ENCODE data around the gene FAT1.

FAT1 gene

GRCh38 chr4:186717556-186717955, 6.1 kb downstream of the FAT1 start:
- Histone ChIP-seq H3K4me3 (ENCODE audit: severe bottlenecking) (no peak overlapping the region), H3K9me3 (ENCODE audit: severe bottlenecking) (no peaks in the 10 kb centered on the region), H3K27me3 (ENCODE audit: insufficient read depth, poor library complexity, severe bottlenecking) (no peaks in the 10 kb centered on the region), H3K27ac (ENCODE audit: poor library complexity, severe bottlenecking) (peak overlapping the region; percentile 53), H3K36me3 (ENCODE audit: low read depth) (peaks cover 18% of the 10 kb centered on the region), H3K4me1 (ENCODE audit: insufficient read depth, poor library complexity, severe bottlenecking) (peaks cover 23% of the 10 kb centered on the region)
- ATAC-seq (ENCODE audit: low read depth) (peak; percentile 89), DNase-seq (ENCODE audit: low spot score) (no peak)
- no peak for TF ChIP-seq CTCF (IDR thresholded peaks at IDR 0.05; ENCODE audit: poor library complexity, severe bottlenecking)

- Histone ChIP-seq H3K4me1 (ENCODE audit: insufficient read depth, poor library complexity, severe bottlenecking) (peaks cover 14% of the 10 kb centered on the region), H3K4me3 (ENCODE audit: severe bottlenecking) (no peak overlapping the region), H3K27me3 (ENCODE audit: insufficient read depth, poor library complexity, severe bottlenecking) (no peaks in the 10 kb centered on the region), H3K9me3 (ENCODE audit: severe bottlenecking) (no peaks in the 10 kb centered on the region), H3K36me3 (ENCODE audit: low read depth) (peaks cover 31% of the 10 kb centered on the region), H3K27ac (ENCODE audit: poor library complexity, severe bottlenecking) (no peak overlapping the region)
- no peak for TF ChIP-seq CTCF (IDR thresholded peaks at IDR 0.05; ENCODE audit: poor library complexity, severe bottlenecking)
- no peak for ATAC-seq (ENCODE audit: low read depth)
- no peak for DNase-seq (ENCODE audit: low spot score)
These were observed 8.6 kb downstream of the FAT1 start for GRCh38 chr4:186715077-186715476.

GRCh38 chr4:186714006-186714675, 9.5 kb downstream of the FAT1 start:
- no peak for ATAC-seq (ENCODE audit: low read depth)
- no peak overlapping the region for H3K27ac ChIP-seq (ENCODE audit: poor library complexity, severe bottlenecking)
- H3K4me1 ChIP-seq (ENCODE audit: insufficient read depth, poor library complexity, severe bottlenecking): peaks cover 14% of the 10 kb centered on the region
- H3K36me3 ChIP-seq (ENCODE audit: low read depth): peaks cover 41% of the 10 kb centered on the region
- H3K4me3 ChIP-seq (ENCODE audit: severe bottlenecking): no peak overlapping the region
- no peak for DNase-seq (ENCODE audit: low spot score)
- TF ChIP-seq CTCF (IDR thresholded peaks at IDR 0.05; ENCODE audit: poor library complexity, severe bottlenecking): no peak
- H3K9me3 ChIP-seq (ENCODE audit: severe bottlenecking): no peaks in the 10 kb centered on the region
- H3K27me3 ChIP-seq (ENCODE audit: insufficient read depth, poor library complexity, severe bottlenecking): no peaks in the 10 kb centered on the region

GRCh38 chr4:186712690-186713089, 11.0 kb downstream of the FAT1 start:
- Histone ChIP-seq H3K27me3 (ENCODE audit: insufficient read depth, poor library complexity, severe bottlenecking) (no peaks in the 10 kb centered on the region), H3K36me3 (ENCODE audit: low read depth) (peaks cover 55% of the 10 kb centered on the region), H3K4me3 (ENCODE audit: severe bottlenecking) (no peak overlapping the region), H3K4me1 (ENCODE audit: insufficient read depth, poor library complexity, severe bottlenecking) (peaks cover 8% of the 10 kb centered on the region), H3K9me3 (ENCODE audit: severe bottlenecking) (no peaks in the 10 kb centered on the region), H3K27ac (ENCODE audit: poor library complexity, severe bottlenecking) (no peak overlapping the region)
- TF ChIP-seq CTCF (IDR thresholded peaks at IDR 0.05; ENCODE audit: poor library complexity, severe bottlenecking): no peak
- ATAC-seq (ENCODE audit: low read depth) (peak; percentile 15; the same call in 1 of the 3 replicates), DNase-seq (ENCODE audit: low spot score) (no peak)

- ATAC-seq (ENCODE audit: low read depth): no peak; the same call in 2 of the 3 replicates
- peaks cover 66% of the 10 kb centered on the region for H3K36me3 ChIP-seq (ENCODE audit: low read depth)
These were observed 13.0 kb downstream of the FAT1 start for GRCh38 chr4:186710521-186711119.

More at GRCh38 chr4:186710521-186711119, 13.0 kb downstream of the FAT1 start:
- no peak for TF ChIP-seq CTCF (IDR thresholded peaks at IDR 0.05; ENCODE audit: poor library complexity, severe bottlenecking)
- H3K27me3 ChIP-seq (ENCODE audit: insufficient read depth, poor library complexity, severe bottlenecking): no peaks in the 10 kb centered on the region
- no peak overlapping the region for H3K27ac ChIP-seq (ENCODE audit: poor library complexity, severe bottlenecking)
- H3K4me1 ChIP-seq (ENCODE audit: insufficient read depth, poor library complexity, severe bottlenecking): no peaks in the 10 kb centered on the region
- no peak overlapping the region for H3K4me3 ChIP-seq (ENCODE audit: severe bottlenecking)
- H3K9me3 ChIP-seq (ENCODE audit: severe bottlenecking): no peaks in the 10 kb centered on the region
- DNase-seq (ENCODE audit: low spot score): no peak
